ENCODE measurements around the gene CLEC2A. TPM values are rescaled to one million over a fixed set of nuclear protein-coding genes. Genes with fewer than 3 reads are reported as not detected.

Gene CLEC2A
- polyA plus RNA-seq, 2 of the 4 experiments (the other 2 are of a cell fraction) = not detected

DNA sequence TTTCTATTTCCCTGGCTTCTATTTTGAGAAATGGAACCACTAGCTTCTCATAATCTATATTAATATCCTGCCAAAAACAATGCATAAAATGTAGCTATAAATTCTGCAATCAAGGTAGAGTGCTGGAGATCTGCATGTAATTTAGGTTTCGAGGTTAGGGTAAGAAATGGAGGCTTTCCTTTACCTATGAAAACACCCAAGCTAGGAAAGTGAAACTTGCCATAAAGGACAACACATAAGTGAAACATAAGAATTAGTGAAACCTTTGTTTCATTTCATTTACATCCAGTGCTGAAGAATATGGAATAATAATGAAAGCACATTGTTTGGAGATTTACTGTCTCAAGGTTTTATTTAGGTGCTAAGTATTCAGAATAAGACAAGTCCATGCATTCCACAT is 9.7 kb downstream of the CLEC2A start:
- CTCF ChIA-PET = interaction anchor here (0.9 to 1.0 kb wide), 2 partner anchors 109 to 172 kb away, joined by 3 read pairs; no protein-coding TSS in a partner anchor
- no peak overlapping the region for H3K4me2 ChIP-seq
- TF ChIP-seq JUN (IDR thresholded peaks at IDR 0.05) (no peak), EHF (CRISPR knock-in tag; IDR thresholded peaks at IDR 0.05) (no peak), NFE2L2 (conservative IDR thresholded peaks at IDR 0.05; ENCODE audit: low read length) (no peak), KDM1A (IDR thresholded peaks at IDR 0.05; ENCODE audit: low read depth) (no peak), MAZ (IDR thresholded peaks at IDR 0.05; ENCODE audit: borderline replicate concordance, low read depth, low read length) (no peak), RFX5 (IDR thresholded peaks at IDR 0.05) (no peak), CBX2 (IDR thresholded peaks at IDR 0.05; ENCODE audit: borderline replicate concordance, low read depth) (no peak), HDAC2 (IDR thresholded peaks at IDR 0.05) (no peak), EP300 (IDR thresholded peaks at IDR 0.05) (no peak), FOSL2 (IDR thresholded peaks at IDR 0.05) (no peak), FOSL2 (CRISPR knock-in tag; IDR thresholded peaks at IDR 0.05) (no peak), RAD21 (conservative IDR thresholded peaks at IDR 0.05 in 1 of 2, IDR thresholded peaks at IDR 0.05 in 1 of 2) (no peak), KDM5A (IDR thresholded peaks at IDR 0.05) (no peak), CHD2 (IDR thresholded peaks at IDR 0.05; ENCODE audit: low read length, partially characterized antibody) (no peak), NR3C1 (IDR thresholded peaks at IDR 0.05) (no peak)
- TF ChIP-seq, protein P1, sequence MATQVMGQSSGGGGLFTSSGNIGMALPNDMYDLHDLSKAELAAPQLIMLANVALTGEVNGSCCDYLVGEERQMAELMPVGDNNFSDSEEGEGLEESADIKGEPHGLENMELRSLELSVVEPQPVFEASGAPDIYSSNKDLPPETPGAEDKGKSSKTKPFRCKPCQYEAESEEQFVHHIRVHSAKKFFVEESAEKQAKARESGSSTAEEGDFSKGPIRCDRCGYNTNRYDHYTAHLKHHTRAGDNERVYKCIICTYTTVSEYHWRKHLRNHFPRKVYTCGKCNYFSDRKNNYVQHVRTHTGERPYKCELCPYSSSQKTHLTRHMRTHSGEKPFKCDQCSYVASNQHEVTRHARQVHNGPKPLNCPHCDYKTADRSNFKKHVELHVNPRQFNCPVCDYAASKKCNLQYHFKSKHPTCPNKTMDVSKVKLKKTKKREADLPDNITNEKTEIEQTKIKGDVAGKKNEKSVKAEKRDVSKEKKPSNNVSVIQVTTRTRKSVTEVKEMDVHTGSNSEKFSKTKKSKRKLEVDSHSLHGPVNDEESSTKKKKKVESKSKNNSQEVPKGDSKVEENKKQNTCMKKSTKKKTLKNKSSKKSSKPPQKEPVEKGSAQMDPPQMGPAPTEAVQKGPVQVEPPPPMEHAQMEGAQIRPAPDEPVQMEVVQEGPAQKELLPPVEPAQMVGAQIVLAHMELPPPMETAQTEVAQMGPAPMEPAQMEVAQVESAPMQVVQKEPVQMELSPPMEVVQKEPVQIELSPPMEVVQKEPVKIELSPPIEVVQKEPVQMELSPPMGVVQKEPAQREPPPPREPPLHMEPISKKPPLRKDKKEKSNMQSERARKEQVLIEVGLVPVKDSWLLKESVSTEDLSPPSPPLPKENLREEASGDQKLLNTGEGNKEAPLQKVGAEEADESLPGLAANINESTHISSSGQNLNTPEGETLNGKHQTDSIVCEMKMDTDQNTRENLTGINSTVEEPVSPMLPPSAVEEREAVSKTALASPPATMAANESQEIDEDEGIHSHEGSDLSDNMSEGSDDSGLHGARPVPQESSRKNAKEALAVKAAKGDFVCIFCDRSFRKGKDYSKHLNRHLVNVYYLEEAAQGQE (IDR thresholded peaks at IDR 0.05) = no peak
- TF ChIP-seq, protein P2, sequence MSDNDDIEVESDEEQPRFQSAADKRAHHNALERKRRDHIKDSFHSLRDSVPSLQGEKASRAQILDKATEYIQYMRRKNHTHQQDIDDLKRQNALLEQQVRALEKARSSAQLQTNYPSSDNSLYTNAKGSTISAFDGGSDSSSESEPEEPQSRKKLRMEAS (IDR thresholded peaks at IDR 0.05) = no peak
- TF ChIP-seq, protein P3, sequence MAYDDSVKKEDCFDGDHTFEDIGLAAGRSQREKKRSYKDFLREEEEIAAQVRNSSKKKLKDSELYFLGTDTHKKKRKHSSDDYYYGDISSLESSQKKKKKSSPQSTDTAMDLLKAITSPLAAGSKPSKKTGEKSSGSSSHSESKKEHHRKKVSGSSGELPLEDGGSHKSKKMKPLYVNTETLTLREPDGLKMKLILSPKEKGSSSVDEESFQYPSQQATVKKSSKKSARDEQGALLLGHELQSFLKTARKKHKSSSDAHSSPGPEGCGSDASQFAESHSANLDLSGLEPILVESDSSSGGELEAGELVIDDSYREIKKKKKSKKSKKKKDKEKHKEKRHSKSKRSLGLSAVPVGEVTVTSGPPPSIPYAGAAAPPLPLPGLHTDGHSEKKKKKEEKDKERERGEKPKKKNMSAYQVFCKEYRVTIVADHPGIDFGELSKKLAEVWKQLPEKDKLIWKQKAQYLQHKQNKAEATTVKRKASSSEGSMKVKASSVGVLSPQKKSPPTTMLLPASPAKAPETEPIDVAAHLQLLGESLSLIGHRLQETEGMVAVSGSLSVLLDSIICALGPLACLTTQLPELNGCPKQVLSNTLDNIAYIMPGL (CRISPR knock-in tag; IDR thresholded peaks at IDR 0.05; ENCODE audit: borderline replicate concordance) = no peak
- TF ChIP-seq, protein P4, sequence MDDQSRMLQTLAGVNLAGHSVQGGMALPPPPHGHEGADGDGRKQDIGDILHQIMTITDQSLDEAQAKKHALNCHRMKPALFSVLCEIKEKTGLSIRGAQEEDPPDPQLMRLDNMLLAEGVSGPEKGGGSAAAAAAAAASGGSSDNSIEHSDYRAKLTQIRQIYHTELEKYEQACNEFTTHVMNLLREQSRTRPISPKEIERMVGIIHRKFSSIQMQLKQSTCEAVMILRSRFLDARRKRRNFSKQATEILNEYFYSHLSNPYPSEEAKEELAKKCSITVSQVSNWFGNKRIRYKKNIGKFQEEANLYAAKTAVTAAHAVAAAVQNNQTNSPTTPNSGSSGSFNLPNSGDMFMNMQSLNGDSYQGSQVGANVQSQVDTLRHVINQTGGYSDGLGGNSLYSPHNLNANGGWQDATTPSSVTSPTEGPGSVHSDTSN (IDR thresholded peaks at IDR 0.05) = no peak
- TF ChIP-seq, protein P5, sequence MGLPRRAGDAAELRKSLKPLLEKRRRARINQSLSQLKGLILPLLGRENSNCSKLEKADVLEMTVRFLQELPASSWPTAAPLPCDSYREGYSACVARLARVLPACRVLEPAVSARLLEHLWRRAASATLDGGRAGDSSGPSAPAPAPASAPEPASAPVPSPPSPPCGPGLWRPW (IDR thresholded peaks at IDR 0.05) = no peak
- H3K4me1 ChIP-seq = no peaks in the 10 kb centered on the region
- POLR2A ChIA-PET = no interaction called here
- no peaks in the 10 kb centered on the region for H3K9me3 ChIP-seq
- no peak overlapping the region for H3K27ac ChIP-seq
- DNase-seq (ENCODE audit: low read depth in 1 of 2, low spot score in 1 of 2) (no peak), ATAC-seq (no peak), FAIRE-seq (no peak)
- H3K4me3 ChIP-seq = no peak overlapping the region
- WGBS (ENCODE audit: missing lambda C conversion rate) = 17% methylated on average over 1 of the region's 1 CpG

DNA sequence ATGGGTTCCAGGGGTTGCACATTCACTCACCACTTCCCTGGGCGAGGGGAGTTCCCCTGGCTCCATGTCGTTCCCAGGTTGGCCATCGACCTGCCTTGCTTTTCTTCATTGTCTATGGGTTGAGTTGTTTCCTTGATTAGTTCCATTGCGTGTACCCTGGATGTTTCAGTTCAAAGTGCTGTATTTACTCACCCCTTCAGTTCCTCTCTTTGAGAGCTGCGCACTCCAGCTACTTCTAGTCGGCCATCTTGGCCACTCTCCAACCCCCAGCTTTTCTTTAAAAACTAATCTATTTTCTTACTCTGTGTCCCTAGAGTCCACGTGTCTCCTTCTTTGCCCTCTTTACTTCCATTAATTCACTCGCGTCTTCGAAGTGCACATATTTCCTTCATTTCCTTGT is 11.7 kb downstream of the CLEC2A start:
- FAIRE-seq (no peak), DNase-seq (ENCODE audit: low read depth in 1 of 2, low spot score in 1 of 2) (no peak), ATAC-seq (no peak)
- no peak overlapping the region for H3K4me2 ChIP-seq
- H3K4me3 ChIP-seq = no peak overlapping the region
- ChIA-PET CTCF (interaction anchor here (0.5 kb wide), 1 partner anchor 34 kb away, joined by 4 read pairs; no protein-coding TSS in a partner anchor), POLR2A (no interaction called here)
- no peaks in the 10 kb centered on the region for H3K9me3 ChIP-seq
- no peak overlapping the region for H3K27ac ChIP-seq
- TF ChIP-seq FOXS1 (CRISPR knock-in tag; IDR thresholded peaks at IDR 0.05) = no peak
- TF ChIP-seq, protein P1 (IDR thresholded peaks at IDR 0.05) = no peak
- TF ChIP-seq EHMT2 (IDR thresholded peaks at IDR 0.05; ENCODE audit: low read depth) = no peak
- TF ChIP-seq PHF8 (IDR thresholded peaks at IDR 0.05; ENCODE audit: borderline replicate concordance, low read depth) = no peak
- no peak for TF ChIP-seq RFX5 (IDR thresholded peaks at IDR 0.05)
- no peak for TF ChIP-seq CHD4 (IDR thresholded peaks at IDR 0.05; ENCODE audit: borderline replicate concordance)
- TF ChIP-seq CHD2 (IDR thresholded peaks at IDR 0.05; ENCODE audit: low read length, partially characterized antibody) = no peak
- no peak for TF ChIP-seq TP53 (CRISPR knock-in tag; IDR thresholded peaks at IDR 0.05)
- TF ChIP-seq EHF (CRISPR knock-in tag; IDR thresholded peaks at IDR 0.05) = no peak
- no peak for TF ChIP-seq POLR2A (IDR thresholded peaks at IDR 0.05; ENCODE audit: low read length)
- TF ChIP-seq FOSL2 (IDR thresholded peaks at IDR 0.05) = no peak
- no peak for TF ChIP-seq FOSL2 (CRISPR knock-in tag; IDR thresholded peaks at IDR 0.05)
- H3K4me1 ChIP-seq = no peaks in the 10 kb centered on the region
- WGBS (ENCODE audit: missing lambda C conversion rate) = 31% methylated on average over 10 of the region's 10 CpGs
